Stimulated activated CD4-positive, alpha-beta T cell treated with anti-CD3 and anti-CD28 coated beads, Interleukin-4, amount 100 ng/mL, for 24 hours (primary cell): ENCODE results near the gene RASGRF2.
"Not testable (repeated sequence)": the region's sequence is repeated elsewhere in the genome, so short reads cannot be mapped to it uniquely, and the experiment has no call there.

ENCODE experiments used
- DNase-seq: peaks from one replicate; pipeline ENCODE4 v3.0.0-alpha.2; 2020

Gene RASGRF2

GRCh38 chr5:81247441-81247972 lies 287.3 kb downstream of the RASGRF2 start:
- no peak for DNase-seq

- no peak for DNase-seq
Measured at GRCh38 chr5:81249240-81249639, 289.1 kb downstream of the RASGRF2 start.

- DNase-seq: no peak
Measured at GRCh38 chr5:81250004-81250403, 289.8 kb downstream of the RASGRF2 start.

- no peak for DNase-seq
Measured at GRCh38 chr5:81251922-81252321, 291.8 kb downstream of the RASGRF2 start.

- no peak for DNase-seq
Measured at GRCh38 chr5:81252904-81253303, 292.7 kb downstream of the RASGRF2 start.

GRCh38 chr5:81253875-81254274 lies 293.7 kb downstream of the RASGRF2 start:
- no peak for DNase-seq

- DNase-seq: no peak
Measured at GRCh38 chr5:81254886-81255559, 294.9 kb downstream of the RASGRF2 start.

- no peak for DNase-seq
Measured at GRCh38 chr5:81256766-81257165, 296.6 kb downstream of the RASGRF2 start.

- DNase-seq: not testable (repeated sequence)
Measured at GRCh38 chr5:81262796-81263195, 302.6 kb downstream of the RASGRF2 start.

- no peak for DNase-seq
Measured at GRCh38 chr5:81265101-81265500, 304.9 kb downstream of the RASGRF2 start.

GRCh38 chr5:81268521-81269196 lies 308.5 kb downstream of the RASGRF2 start:
- no peak for DNase-seq

GRCh38 chr5:81269751-81270393 lies 309.7 kb downstream of the RASGRF2 start:
- DNase-seq: no peak

- DNase-seq: not testable (repeated sequence)
Measured at GRCh38 chr5:81270394-81271027, 310.3 kb downstream of the RASGRF2 start.
